GM19372 (cell line): ENCODE results near the gene ZSCAN21.

Experiments
- ATAC-seq: cut with Tn5 transposase; IDR thresholded peaks from one replicate; pipeline ENCODE4 v1.9.1; 2021; ENCODE audit warnings: mild to moderate bottlenecking, low read depth, moderate library complexity; ENCODE audit not compliant: unreplicated experiment

Gene ZSCAN21

DNA sequence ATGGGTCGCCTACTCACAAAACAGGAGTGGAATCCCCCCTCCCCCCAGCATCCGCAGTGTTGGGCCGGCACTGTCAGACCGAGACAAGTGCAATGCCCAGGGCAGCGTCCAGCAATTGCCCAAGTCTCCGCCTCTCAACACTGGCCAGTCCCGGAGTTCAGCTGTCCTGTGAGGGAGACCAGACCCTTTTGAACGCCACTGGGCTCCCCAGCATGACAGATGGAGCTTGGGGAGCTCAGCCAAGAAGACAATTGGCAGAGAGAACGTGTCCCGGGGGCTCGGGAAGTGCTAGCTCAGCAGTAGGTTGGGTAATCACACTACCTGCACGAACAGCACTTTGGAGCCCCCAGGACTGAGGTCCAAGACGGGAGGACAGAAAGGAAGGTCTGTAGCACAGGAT lies 43.9 kb downstream of the ZSCAN21 start:
- no peak for ATAC-seq

DNA sequence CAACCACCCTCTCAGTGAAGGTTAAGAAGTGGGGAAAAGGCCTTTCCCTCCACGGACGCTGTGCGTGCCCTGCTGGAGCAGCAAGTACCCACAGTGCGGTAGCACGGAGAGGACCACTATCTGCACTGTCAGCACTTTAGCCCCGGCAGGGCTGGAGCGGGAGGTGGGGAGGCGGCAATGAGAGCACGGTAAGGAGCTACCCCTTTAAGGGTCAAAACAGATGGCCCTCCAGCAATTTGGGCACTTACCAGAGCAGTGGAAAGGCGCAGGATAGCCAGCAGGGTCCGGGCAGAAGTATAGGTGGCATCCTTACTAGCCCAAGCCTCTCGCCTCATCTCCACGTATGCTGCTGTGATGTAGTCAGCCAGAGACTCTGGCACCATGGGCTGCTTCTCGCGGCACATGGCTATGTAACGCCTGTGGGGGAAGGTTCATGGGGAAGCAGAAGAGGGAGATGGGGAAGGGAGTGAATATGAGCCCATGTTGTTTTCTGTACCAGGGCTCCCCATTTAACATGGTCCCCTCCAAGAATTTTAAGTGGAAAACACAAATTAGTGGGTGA lies 44.4 kb downstream of the ZSCAN21 start:
- ATAC-seq = no peak

DNA sequence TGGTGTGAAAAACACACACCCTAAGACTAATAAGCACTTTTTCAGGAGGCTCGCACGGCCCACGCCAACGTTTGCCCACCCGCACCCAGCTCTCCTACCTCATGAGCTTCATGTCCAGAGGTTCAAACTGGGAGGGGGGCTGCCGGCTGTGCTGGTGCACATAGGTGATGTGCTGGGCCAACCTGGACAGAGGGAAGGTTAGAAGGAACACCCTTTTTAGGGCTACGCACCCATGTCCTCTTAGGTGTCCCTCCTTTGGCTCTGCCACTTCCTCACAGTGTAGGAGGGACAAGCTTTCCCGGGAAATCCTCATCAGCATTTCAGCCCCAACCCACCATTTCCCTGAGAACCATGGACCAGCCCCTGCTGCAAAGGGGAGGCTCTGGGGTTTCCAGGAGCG lies 45.7 kb downstream of the ZSCAN21 start:
- ATAC-seq = no peak

DNA sequence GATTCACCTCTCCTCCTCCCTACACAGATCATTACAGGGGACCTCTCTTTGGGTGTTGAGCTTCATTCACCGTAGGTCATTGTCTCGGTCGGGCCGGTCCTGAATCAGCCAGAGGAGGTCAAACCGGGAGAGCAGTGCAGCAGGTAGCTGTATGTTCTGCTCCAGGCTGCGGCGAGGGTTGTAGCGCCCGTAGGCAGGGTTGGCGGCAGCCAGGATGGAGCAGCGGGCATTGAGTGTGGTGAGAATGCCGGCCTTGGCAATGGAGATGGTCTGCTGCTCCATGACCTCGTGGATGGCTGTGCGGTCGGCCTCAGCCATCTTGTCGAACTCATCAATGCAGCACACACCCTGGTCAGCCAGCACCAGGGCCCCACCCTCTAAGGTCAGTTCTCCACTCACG lies 46.1 kb downstream of the ZSCAN21 start:
- no peak for ATAC-seq

DNA sequence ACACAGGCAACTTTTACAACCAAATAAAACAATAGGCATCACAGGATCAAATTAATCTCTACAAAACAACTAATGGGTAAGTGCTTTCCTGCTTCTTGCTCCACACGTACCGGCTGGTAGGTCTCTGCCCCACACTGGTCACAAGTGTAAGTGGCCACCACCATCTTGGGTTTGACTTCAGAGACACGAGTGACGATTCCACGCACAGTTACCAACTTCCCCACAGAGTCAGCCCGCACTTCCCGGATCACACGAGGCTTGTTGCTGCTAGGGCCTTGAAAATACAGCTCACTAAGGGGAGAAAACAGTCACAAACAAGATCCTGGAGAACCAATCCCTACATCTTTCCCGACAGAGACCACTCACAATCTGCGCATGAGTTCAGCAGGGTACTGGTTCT lies 49.3 kb downstream of the ZSCAN21 start:
- ATAC-seq = no peak

DNA sequence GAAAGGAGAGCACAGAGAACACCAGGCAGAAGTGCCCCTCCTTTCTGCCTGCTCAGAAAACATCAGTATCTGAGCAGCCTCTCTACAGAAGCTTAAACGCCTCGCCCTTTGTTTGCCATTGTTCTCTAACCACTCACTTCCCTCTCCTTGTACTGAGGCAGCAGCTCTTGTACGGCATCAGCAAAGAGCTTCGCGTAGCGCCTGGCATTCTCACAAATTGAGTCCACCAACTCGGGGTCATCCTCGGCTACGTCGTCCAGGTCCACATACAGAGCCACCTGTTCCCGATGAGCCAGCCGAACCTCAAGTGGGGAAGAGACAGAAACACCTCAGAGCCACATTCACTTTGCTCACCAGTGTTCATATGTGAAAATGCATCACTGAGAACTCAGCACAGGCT lies 49.9 kb downstream of the ZSCAN21 start:
- ATAC-seq = no peak

DNA sequence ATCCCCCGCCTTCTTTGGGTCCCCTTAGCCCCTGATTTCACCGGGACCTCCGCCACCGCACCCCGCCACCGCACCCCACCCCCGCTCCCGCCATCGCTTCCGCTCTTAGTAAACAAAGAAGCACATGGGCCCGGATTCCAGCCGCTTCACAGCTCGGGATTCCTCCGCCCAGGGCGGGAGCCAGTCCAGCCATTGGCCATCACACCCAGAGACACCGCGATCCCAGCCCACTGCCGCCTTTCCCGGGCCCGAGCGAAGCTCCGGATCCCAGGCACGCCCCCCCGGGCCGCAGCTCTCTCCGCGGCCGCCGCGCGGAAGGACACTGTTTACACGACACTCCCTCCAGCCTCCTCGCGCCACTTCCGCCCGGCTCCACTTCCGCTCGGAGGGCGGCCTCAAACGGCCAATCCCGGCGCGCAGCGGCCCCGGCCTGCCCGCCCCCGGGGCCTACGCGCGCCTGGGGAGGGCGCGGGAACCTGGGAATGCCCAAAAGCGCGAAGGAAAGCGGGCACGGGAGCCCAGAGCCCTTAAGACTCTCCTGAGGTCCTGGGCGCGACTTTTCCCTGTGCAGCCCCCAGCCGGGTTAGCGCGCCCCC lies 50.9 kb downstream of the ZSCAN21 start:
- ATAC-seq = peak; percentile 54

DNA sequence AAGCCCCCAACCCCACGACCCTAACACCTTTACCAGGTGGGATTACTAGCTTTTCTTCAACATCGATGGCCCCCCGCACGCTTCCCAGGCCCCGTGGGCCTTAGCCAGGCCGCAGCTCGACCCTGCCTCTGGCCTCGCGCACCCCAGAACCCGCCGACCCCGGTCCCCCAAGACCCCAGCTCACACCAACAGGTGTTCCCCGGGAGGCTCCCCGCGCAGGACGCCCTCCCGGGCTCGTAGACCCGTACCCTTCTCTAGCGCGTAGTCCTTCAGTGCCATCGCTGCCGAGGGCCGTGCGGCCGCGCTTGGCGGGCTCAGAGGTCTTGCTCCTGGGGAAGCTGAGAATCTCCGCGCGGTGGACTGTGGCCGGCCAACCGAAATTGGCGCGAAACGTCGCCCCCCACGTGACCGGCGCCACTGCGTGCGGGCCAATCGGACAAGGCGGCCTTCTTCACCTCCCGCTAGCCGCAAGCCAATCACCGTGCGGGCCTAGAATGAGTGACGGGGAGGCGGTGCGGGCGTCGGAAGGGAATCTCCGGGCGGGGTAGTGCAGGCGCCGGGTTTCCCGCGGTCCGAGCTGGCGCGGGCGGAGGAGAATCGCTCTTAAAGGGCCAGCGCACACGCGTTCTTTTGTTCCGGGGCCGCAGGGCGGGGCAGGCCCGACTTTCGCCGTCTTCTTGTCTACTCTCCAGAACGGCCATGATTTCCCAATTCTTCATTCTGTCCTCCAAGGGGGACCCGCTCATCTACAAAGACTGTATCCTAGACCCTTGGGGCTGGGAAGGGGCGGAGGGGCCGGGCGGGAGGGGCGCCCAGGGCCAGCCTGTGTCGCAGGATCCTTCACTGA lies 51.7 kb downstream of the ZSCAN21 start, which contains the start of the genes AP4M1 and MCM7:
Gene AP4M1, plus strand, starts transcription at position 628 of the 847 bp plus-strand sequence. Its CDS starts 72 bp downstream, at position 700.
Gene MCM7, minus strand, starts transcription at position 382 of the 847 bp plus-strand sequence. Its CDS starts 103 bp downstream, at position 279.
- peak; percentile 89 for ATAC-seq

DNA sequence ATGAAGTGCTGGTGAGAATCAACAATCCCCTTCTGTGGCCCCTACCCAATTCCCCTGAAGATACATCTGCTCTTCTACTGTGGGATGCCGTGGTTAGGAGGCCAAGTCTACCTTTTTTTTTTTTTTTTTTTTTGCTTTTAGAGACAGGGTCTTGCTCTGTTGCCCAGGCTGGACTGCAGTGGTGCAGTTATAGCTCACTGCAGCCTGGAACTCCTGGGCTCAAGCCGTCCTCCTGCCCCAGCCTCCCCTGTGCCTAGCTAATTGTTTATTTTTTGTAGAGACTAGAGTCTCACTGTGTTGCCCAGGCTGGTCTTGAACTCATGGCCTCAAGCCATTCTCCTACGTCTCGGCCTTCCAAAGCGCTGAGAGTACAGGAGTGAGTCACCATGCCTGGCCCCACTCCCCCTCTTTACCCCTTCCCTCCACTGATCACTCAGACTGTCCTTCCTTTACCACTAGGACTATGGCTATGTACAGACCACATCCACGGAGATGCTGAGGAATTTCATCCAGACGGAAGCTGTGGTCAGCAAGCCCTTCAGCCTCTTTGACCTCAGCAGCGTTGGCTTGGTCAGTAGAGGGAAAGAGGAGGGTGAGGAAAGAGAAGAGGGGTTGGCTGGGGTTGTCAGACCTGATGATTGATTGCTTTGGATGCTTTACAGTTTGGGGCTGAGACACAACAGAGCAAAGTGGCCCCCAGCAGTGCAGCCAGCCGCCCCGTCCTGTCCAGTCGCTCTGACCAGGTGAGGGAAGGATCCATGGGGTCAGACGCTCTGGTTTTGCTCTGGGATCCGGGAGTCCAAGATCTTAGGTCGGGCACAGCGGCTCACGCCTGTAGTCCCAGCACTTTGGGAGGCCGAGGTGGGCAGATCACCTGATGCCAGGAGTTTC lies 53.6 kb downstream of the ZSCAN21 start:
- no peak for ATAC-seq

DNA sequence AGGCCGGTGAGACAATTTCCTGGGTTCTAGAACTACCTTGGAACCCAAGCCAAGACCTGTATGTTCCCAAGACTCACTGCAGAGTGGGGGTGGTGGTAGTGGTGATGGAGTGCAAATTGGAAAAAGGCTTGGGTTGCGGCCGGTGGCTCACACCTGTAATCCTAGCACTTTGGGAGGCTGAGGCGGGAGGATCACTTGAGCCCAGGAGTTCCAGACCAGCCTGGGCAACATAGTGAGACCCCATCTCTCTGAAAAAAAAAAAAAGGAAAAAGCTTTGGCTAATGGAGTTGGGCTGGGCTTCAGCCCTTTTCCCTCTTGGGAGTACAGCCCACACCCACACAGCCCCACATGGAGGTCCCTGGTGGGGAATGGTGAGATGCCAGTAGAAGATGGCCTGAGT lies 56.0 kb downstream of the ZSCAN21 start:
- no peak for ATAC-seq

DNA sequence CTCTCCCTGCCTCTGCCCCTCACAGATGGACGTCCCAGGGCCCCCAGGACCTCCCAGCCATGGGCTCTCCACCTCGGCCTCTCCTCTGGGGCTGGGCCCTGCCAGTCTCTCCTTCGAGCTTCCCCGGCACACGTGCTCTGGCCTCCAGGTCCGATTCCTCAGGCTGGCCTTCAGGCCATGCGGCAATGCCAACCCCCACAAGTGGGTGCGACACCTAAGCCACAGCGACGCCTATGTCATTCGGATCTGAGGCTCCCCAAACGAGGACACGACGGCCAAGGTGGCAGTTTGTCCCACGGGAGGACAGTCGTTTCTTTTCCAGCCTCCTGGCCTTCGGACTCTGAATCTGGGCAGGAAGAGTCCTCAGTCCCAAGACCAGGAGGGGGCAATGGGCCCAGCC lies 57.1 kb downstream of the ZSCAN21 start:
- no peak for ATAC-seq

DNA sequence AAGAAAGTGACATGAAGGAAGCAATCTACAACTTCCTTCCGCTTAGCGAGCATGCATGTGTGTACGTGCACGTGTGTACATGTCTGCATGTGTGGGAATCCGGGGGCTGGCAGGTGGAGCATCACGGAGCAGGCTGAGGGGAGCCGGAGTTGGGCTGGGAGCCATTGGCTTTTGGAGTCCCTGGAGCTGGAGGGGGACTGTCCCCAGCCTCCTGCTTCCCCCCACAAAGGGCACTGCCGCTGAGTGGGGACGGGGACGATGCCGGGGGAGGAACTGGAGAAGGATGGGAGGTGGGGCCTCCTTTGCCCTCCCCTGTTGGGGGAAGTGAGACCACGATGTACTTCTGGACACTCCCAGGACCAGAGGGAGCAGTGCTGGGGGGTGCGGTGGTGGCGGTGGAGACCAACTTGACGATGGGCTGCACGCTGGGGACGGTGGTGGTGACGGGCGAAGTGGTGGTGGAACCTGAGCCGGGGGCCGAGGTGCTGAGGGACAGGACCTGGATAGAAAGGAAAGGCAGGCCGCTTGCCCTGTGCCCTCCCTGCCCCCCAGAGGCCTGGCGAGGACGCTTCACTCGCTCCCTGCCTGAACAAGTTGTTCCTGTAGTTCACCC lies 57.7 kb downstream of the ZSCAN21 start:
- ATAC-seq = no peak

DNA sequence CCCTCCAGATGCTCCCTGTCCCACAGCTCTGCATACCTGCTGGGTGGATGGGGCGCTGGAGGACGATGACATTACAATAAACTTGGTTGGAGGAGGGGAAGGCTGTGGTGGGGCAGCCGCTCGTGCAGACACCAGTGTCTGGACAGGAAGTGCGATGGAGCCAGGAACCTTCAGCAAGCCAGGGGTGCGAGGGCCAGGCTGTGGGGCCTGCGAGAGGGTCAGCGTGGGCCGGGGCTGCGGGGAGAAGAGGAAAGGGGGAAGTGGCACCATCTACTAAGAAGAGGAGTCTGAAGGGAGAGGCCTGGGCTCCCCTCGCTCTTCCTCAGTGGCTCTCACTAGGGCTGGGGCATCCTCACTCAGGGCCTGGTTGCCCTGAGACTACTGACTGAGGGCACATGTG lies 58.3 kb downstream of the ZSCAN21 start:
- no peak for ATAC-seq

DNA sequence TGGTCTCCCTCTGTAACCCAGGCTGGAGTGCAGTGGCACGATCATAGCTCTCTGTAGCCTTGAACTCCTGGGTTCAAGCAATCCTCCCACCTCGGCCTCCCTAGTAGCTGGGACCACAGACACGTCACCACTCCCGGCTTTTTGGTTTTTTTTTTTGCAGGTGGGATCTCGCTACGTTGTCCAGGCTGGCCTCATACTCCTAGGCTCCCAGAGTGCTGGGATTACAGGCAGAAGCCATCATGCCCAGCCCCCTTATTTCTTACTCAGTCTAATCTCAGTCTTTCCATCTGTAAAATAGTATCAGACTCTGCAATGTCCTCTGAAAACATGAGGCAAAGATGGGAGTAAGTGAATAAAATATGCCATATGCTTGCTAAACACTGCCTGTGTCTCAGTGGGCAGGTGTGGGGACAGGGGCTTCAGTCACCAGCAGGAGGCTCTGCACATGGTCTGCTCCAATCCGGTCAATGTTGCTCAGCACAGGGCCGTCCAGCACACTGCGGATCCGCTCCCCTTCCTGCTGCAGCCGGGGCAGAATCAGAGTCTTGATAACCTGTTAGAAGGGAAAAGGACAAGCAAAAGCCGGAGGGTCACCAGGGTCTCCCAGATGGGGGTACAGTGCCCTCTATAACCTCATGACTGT lies 60.1 kb downstream of the ZSCAN21 start:
- ATAC-seq = no peak

DNA sequence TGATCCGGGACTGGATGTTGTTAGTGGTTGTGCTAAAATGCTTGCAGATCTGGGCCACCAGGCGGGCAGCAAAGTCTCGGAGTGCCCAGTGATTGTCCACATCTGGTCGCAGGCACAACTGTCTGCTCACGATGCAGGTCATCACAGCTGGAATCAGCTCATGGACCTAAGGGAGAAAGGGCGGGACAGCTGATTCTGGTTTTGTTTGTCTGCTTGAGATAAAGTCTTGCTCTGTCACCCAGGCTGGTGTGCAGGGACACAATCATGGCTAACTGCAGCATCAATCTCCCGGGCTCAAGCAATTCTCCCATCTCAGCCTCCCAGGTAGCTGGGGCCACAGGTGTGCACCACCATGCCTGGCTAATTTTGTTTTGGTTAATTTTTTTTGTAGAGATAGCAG lies 61.6 kb downstream of the ZSCAN21 start:
- ATAC-seq = no peak

DNA sequence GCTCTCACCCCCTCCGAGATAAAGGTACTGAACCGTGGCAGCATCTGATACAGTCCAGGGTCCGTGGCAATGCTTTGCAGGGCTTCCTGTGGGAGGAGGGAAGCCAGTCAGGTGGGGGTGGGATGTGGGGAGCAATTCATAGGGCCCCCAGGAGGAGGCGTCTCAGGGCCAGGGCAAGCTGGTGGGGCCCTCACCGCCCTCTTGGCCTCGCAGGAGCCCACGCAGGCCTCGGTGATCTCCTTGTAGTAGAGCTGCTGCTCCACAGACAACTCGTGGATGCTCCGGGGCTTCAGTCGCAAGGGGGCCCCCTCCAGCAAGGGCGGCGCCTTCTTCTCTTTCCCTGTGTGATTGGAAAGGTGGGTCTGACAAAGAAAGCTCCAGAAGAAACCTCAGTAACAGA lies 62.3 kb downstream of the ZSCAN21 start:
- no peak for ATAC-seq
